Gastroesophageal sphincter (tissue), 4 donors: ENCODE results near the gene RPL37A. TPM values are rescaled to one million over a fixed set of nuclear protein-coding genes. Genes with fewer than 3 reads are reported as not detected.

Experiments
- ATAC-seq: fragments of 150-250 bp; one replicate; pipeline ENCODE4 v1.9.1; 2016; ENCODE audit warnings: mild to moderate bottlenecking, moderate library complexity
- H3K27ac ChIP-seq, 4 donors: fragments of 200-600 bp; sonication (generic) in 3 of 4; 1 replicate in 3 of 4; 2 replicates in 1 of 4; pipeline ENCODE4 v1.5.1; 2016 to 2019
- H3K27me3 ChIP-seq: fragments of 200-600 bp; sonication (generic); one replicate; pipeline ENCODE4 v1.5.1; 2019
- H3K36me3 ChIP-seq, 2 donors: fragments of 200-600 bp; sonication (generic); one replicate each; pipeline ENCODE4 v1.5.1; 2019; ENCODE audit warnings: control low read depth in 1 of 2
- H3K4me1 ChIP-seq, 3 donors: fragments of 200-600 bp; sonication (generic); 1 replicate in 2 of 3; 2 replicates in 1 of 3; pipeline ENCODE4 v1.5.1; 2016 to 2019; ENCODE audit warnings: control low read depth in 2 of 3
- H3K4me3 ChIP-seq, 2 donors: fragments of 200-600 bp; sonication (generic); one replicate each; pipeline ENCODE4 v1.5.1; 2019; ENCODE audit warnings: mild to moderate bottlenecking in 1 of 2, moderate library complexity in 1 of 2
- H3K9me3 ChIP-seq, 3 donors: fragments of 200-600 bp; sonication (generic); one replicate each; pipeline ENCODE4 v1.5.1; 2017 to 2019; ENCODE audit warnings: control low read depth in 2 of 3
- EP300 ChIP-seq: sonication (generic); formaldehyde crosslinking; IDR thresholded peaks from one replicate; pipeline ENCODE4 v1.6.1; 2017; ENCODE audit warnings: antibody characterized with exemption, mild to moderate bottlenecking
- POLR2A ChIP-seq, 2 donors: fragments of 450-650 bp; IDR thresholded peaks; one replicate each; pipeline ENCODE4 v1.6.1; 2017; ENCODE audit warnings: antibody characterized with exemption in 2 of 2, mild to moderate bottlenecking in 2 of 2, moderate library complexity in 1 of 2
- POLR2AphosphoS5 ChIP-seq: sonication (generic); formaldehyde crosslinking; IDR thresholded peaks from one replicate; pipeline ENCODE4 v1.6.1; 2017; ENCODE audit warnings: antibody characterized with exemption
- WGBS, 2 donors: methylation state at CpG; one replicate each; pipeline ENCODE4 v1.1.5; 2018; ENCODE audit warnings: low coverage in 1 of 2; 5-methylcytosine and 5-hydroxymethylcytosine counted together
- total RNA-seq, 4 donors: library from RNA; depleted of rRNA; stranded (reverse); fragments of >200 nt; gene quantifications; one replicate each; pipeline ENCODE4 v1.1.0, GENCODE V29; 2016
- TF ChIP-seq, protein P1 (sequence below), 4 experiments: fragments of 200-600 bp in 2 of 4; fragments of 450-650 bp in 2 of 4; sonication (generic) in 1 of 4; IDR thresholded peaks; one replicate each; pipeline ENCODE4 v1.5.1; 2017 to 2019; ENCODE audit warnings: antibody characterized with exemption in 4 of 4, mild to moderate bottlenecking in 2 of 4, moderate library complexity in 2 of 4

Gene RPL37A
- total RNA-seq, 4 donors from 2014 or later: 1,140 to 1,987 (median 1,653) TPM

DNA sequence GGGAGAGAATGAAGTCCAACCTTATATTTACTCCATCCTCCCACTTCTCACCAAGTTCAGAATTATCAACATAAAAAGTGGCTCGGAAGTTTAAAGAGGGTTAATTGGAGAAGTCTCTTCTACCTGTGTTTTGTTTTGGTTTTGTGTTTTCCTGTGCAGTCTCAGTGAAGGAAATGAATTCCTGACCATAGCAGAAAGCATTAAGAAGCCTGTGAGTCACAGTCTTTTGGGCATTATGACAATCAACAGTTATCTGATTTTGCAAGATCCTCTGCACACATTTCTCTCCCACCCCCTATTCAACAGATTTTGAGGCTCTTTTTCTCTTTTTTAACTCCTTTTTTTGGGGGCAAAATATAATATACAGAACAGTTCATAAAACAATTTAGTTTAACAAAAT, 8.6 kb upstream of the RPL37A start:
- no peaks in the 10 kb centered on the region for H3K4me1 ChIP-seq
- WGBS, 2 donors: 63 to 82% methylated on average over 1 of the region's 1 CpG
- TF ChIP-seq POLR2A (IDR thresholded peaks at IDR 0.05) (no peak), EP300 (no peak)
- no peaks in the 10 kb centered on the region for H3K36me3 ChIP-seq
- ATAC-seq: no peak
- no peak overlapping the region for H3K27ac ChIP-seq
- H3K27me3 ChIP-seq: no peaks in the 10 kb centered on the region
- H3K4me3 ChIP-seq: no peak overlapping the region
- no peaks in the 10 kb centered on the region for H3K9me3 ChIP-seq

DNA sequence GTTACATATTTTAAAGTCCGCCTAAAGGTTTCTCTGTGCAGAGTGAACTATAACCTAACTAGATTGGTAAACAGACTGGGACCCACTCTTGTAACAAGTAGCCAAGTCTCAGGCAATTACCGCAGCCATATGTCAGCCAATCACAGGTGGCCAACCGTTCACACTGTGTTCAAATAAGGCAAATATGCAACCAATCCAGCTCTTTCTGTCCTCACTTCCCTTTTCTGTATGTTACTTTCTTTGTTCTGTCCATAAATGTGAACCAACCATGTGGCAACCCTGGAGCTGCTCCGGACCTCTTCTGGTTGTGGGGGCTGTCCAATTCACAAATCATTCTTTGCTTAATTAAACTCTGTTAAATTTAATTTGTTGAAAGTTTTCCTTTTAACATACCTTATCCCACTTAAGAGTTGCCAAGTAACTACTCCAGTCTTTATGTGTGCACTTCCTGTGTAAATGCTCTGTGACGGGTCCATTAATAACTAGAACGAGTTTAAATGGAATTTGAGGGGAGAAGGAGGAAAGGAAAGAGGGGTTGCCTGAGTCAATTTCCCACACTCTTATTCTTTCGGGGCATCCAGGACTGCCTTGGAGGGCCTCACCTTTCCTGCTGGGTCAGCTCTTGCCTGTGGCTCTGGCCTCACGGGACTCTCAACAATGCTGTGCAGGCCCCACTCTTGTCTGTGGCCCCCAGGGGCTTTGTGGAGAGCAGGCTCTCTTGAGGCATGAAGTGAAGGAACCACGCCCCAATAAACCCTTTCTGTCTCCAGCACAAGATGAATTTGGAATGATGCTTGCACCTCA, 6.6 kb upstream of the RPL37A start:
- H3K4me3 ChIP-seq: no peak overlapping the region
- H3K9me3 ChIP-seq: no peaks in the 10 kb centered on the region
- no peak for ATAC-seq
- H3K27ac ChIP-seq: no peak overlapping the region
- 65 to 70% methylated on average over 8 of the region's 9 CpGs for WGBS, 2 donors
- no peaks in the 10 kb centered on the region for H3K4me1 ChIP-seq
- TF ChIP-seq POLR2AphosphoS5: no peak
- no peak for TF ChIP-seq POLR2A (IDR thresholded peaks at IDR 0.05)
- TF ChIP-seq, protein P1, sequence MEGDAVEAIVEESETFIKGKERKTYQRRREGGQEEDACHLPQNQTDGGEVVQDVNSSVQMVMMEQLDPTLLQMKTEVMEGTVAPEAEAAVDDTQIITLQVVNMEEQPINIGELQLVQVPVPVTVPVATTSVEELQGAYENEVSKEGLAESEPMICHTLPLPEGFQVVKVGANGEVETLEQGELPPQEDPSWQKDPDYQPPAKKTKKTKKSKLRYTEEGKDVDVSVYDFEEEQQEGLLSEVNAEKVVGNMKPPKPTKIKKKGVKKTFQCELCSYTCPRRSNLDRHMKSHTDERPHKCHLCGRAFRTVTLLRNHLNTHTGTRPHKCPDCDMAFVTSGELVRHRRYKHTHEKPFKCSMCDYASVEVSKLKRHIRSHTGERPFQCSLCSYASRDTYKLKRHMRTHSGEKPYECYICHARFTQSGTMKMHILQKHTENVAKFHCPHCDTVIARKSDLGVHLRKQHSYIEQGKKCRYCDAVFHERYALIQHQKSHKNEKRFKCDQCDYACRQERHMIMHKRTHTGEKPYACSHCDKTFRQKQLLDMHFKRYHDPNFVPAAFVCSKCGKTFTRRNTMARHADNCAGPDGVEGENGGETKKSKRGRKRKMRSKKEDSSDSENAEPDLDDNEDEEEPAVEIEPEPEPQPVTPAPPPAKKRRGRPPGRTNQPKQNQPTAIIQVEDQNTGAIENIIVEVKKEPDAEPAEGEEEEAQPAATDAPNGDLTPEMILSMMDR (IDR thresholded peaks at IDR 0.05): no peak
- no peak for TF ChIP-seq EP300
- no peaks in the 10 kb centered on the region for H3K36me3 ChIP-seq
- no peaks in the 10 kb centered on the region for H3K27me3 ChIP-seq

DNA sequence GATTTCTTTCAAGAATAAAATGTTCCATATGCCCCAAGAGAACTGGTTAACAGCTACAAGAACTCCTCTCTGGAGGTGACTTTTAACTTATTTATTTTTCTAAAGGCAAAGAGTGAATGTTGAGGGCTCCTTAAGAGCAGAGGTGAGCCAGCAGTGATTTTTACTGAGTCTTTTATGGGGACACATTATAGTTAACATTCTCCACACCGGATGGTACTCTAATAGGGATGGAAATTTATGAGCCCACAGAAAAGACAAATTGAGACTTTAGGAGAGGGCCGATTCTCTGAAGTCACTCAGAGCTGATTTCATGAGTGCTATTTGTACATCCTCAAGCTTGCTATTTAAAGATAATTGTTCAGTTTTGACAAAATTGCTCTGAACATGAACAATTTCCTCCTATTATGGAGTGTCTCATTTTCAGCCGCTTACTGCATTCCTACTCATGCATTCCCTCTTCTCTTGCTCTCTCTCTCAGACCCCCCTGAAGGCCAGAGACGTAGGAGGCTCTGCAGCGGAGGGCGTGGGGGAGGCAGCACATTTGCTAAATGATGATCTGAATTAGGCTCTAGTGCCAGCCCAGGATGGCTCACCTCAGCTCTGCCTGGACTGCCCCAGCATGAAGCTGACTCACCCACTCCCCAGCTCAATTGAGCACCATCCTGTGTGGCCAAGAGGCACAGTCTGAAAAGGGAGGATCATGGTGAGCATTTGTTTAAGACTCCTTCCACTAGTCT, 5.9 kb upstream of the RPL37A start:
- WGBS, 2 donors: 36 to 62% methylated on average over 5 to 6 of the region's 6 CpGs
- no peak for TF ChIP-seq POLR2A (IDR thresholded peaks at IDR 0.05)
- no peak for TF ChIP-seq POLR2AphosphoS5
- TF ChIP-seq EP300: no peak
- TF ChIP-seq, protein P1 (IDR thresholded peaks at IDR 0.05): no peak

DNA sequence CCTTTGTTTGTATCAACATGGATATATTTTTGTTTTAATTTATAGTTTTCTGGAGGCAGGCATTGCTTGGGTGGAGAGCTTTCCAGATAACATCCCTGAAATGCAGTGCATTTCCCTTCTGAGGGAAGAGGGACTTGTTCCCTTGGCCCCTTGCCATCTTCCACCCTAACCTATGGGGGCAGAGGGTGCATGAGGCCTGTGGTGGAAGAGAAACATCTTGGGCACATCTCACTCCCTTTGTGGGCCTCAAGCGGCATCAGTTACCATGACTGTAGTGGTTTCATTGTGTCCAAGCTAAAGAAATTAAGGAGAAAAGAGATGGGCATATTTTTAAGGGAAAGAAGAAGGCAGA, 5.3 kb upstream of the RPL37A start:
- Histone ChIP-seq H3K9me3 (no peaks in the 10 kb centered on the region), H3K4me1 (peaks cover 0 to 11% (median 4%) of the 10 kb centered on the region in 3 donors), H3K27ac (no peak overlapping the region), H3K36me3 (no peaks in the 10 kb centered on the region), H3K27me3 (no peaks in the 10 kb centered on the region), H3K4me3 (no peak overlapping the region)
- no CpG with 5 or more reads among the region's 1 CpG for WGBS, 2 donors
- ATAC-seq: no peak
- TF ChIP-seq POLR2AphosphoS5 (no peak), POLR2A (IDR thresholded peaks at IDR 0.05) (no peak), EP300 (no peak)
- TF ChIP-seq, protein P1 (IDR thresholded peaks at IDR 0.05): no peak

More for the DNA sequence above, 5.9 kb upstream of the RPL37A start:
- no peak overlapping the region for H3K27ac ChIP-seq
- H3K27me3 ChIP-seq: no peaks in the 10 kb centered on the region
- ATAC-seq: no peak
- no peaks in the 10 kb centered on the region for H3K36me3 ChIP-seq
- H3K4me1 ChIP-seq: peaks cover 0 to 6% (median 4%) of the 10 kb centered on the region in 3 donors
- no peak overlapping the region for H3K4me3 ChIP-seq
- H3K9me3 ChIP-seq: no peaks in the 10 kb centered on the region

DNA sequence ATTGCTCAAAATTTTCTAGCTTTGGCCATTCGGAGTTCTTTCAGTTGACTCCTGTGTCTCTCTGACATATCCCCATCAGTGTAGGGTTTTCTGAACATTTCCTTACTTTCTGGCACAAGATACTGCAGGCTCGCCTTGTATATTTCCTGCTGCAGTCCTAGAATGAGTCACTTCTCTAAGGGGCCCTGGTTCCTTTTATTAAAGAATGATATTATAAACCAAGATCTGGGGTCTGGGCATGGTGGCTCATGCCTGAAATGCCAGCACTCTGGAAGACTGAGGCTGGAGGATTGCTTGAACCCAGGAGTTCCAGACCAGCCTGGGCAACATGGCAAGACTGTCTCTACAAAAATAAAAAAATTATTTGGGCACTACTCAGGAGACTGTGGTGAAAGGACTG, 3.0 kb upstream of the RPL37A start:
- no peak for TF ChIP-seq EP300
- TF ChIP-seq, protein P1 (IDR thresholded peaks at IDR 0.05): no peak
- no peak for TF ChIP-seq POLR2AphosphoS5
- 41 to 74% methylated on average over 2 of the region's 2 CpGs for WGBS, 2 donors
- no peaks in the 10 kb centered on the region for H3K9me3 ChIP-seq
- H3K4me3 ChIP-seq: no peak overlapping the region
- peaks cover 0 to 12% of the 10 kb centered on the region in 2 donors for H3K36me3 ChIP-seq
- peaks cover 5 to 26% (median 12%) of the 10 kb centered on the region in 3 donors for H3K4me1 ChIP-seq
- H3K27me3 ChIP-seq: no peaks in the 10 kb centered on the region
- no peak for ATAC-seq
- H3K27ac ChIP-seq: no peak overlapping the region
